ENCODE measurements around the gene SORBS1. TPM values are rescaled to one million over a fixed set of nuclear protein-coding genes. Genes with fewer than 3 reads are reported as not detected.

The SORBS1 gene
- total and polyA plus RNA-seq, 2 of the 13 experiments (the other 11 are each of a cell fraction or from before 2014, with no cell fraction given), result 16.8 to 39.8 TPM

DNA sequence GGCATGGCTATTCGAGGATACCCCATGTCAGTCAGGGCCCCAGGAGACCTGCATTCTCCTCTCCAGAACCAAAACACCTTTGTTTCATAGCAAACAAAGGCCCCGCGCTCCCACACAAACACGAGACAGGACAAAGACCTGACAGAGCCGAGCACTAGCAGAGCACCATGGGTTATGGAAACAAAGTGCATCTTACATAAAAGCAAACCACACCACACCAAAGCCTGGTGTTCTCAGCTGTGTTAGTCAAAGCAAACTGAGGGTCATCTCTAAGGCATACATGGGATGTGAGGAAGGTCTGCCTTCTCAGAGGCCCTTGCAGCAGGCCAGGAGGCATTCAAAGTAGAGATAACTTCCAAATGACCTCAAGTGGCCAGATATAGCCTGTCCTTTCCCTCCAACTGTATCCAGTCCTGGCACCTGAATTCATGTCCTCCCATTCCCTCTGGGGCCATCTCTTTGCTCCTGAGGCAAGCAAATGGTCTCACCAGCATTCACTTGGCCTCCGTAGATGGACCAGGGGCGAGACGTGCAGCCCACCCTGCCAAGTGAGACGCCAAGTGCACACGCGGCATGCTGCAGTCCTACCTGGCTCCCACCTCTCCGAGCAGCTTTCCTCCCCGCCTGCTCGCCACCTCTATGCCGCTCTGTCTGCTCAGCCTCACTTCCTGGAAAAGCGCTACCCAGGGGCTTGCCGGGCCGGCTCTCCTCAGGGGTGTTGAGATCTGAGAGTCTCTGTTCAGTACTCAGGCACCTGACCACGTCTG, 225.1 kb downstream of the SORBS1 start (continued):
- TF ChIP-seq REST (IDR thresholded peaks at IDR 0.05; ENCODE audit: borderline replicate concordance in 1 of 2, low read depth in 1 of 2, low read length in 2 of 2), result no peak
- TF ChIP-seq PATZ1 (CRISPR knock-in tag; IDR thresholded peaks at IDR 0.05), result no peak; the same call in 1 of the 2 replicates
- no peak for TF ChIP-seq KDM2A (CRISPR knock-in tag; IDR thresholded peaks at IDR 0.05; ENCODE audit: borderline replicate concordance, low read depth)
- TF ChIP-seq ZNF782 (CRISPR knock-in tag; IDR thresholded peaks at IDR 0.05; ENCODE audit: borderline replicate concordance), result no peak
- peak; percentile 38 for TF ChIP-seq ZFY (CRISPR knock-in tag; IDR thresholded peaks at IDR 0.05)
- no peak for TF ChIP-seq ZNF549 (CRISPR knock-in tag; IDR thresholded peaks at IDR 0.05)
- no peak for TF ChIP-seq ZNF234 (CRISPR knock-in tag; conservative IDR thresholded peaks at IDR 0.05)
- no peak for TF ChIP-seq ZNF614 (CRISPR knock-in tag; IDR thresholded peaks at IDR 0.05; ENCODE audit: borderline replicate concordance)
- no peak for TF ChIP-seq KDM6A (CRISPR knock-in tag; IDR thresholded peaks at IDR 0.05; ENCODE audit: low read depth)
- no peak for TF ChIP-seq MYPOP (CRISPR knock-in tag; IDR thresholded peaks at IDR 0.05)
- TF ChIP-seq ZNF333 (CRISPR knock-in tag; IDR thresholded peaks at IDR 0.05; ENCODE audit: borderline replicate concordance), result no peak
- no peak for TF ChIP-seq SIX1 (CRISPR knock-in tag; IDR thresholded peaks at IDR 0.05; ENCODE audit: borderline replicate concordance)
- no peak for TF ChIP-seq ZKSCAN5 (CRISPR knock-in tag; IDR thresholded peaks at IDR 0.05)
- TF ChIP-seq ZFP36L2 (CRISPR knock-in tag; IDR thresholded peaks at IDR 0.05), result no peak
- TF ChIP-seq ZNF24 (IDR thresholded peaks at IDR 0.05), result no peak
- TF ChIP-seq, protein P1, sequence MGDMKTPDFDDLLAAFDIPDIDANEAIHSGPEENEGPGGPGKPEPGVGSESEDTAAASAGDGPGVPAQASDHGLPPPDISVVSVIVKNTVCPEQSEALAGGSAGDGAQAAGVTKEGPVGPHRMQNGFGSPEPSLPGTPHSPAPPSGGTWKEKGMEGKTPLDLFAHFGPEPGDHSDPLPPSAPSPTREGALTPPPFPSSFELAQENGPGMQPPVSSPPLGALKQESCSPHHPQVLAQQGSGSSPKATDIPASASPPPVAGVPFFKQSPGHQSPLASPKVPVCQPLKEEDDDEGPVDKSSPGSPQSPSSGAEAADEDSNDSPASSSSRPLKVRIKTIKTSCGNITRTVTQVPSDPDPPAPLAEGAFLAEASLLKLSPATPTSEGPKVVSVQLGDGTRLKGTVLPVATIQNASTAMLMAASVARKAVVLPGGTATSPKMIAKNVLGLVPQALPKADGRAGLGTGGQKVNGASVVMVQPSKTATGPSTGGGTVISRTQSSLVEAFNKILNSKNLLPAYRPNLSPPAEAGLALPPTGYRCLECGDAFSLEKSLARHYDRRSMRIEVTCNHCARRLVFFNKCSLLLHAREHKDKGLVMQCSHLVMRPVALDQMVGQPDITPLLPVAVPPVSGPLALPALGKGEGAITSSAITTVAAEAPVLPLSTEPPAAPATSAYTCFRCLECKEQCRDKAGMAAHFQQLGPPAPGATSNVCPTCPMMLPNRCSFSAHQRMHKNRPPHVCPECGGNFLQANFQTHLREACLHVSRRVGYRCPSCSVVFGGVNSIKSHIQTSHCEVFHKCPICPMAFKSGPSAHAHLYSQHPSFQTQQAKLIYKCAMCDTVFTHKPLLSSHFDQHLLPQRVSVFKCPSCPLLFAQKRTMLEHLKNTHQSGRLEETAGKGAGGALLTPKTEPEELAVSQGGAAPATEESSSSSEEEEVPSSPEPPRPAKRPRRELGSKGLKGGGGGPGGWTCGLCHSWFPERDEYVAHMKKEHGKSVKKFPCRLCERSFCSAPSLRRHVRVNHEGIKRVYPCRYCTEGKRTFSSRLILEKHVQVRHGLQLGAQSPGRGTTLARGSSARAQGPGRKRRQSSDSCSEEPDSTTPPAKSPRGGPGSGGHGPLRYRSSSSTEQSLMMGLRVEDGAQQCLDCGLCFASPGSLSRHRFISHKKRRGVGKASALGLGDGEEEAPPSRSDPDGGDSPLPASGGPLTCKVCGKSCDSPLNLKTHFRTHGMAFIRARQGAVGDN (CRISPR knock-in tag; IDR thresholded peaks at IDR 0.05), result peak; percentile 70
- no peak for TF ChIP-seq BRD4 (CRISPR knock-in tag; IDR thresholded peaks at IDR 0.05)
- no peak for TF ChIP-seq ZNF678 (CRISPR knock-in tag; IDR thresholded peaks at IDR 0.05)
- TF ChIP-seq SOX6 (IDR thresholded peaks at IDR 0.05), result no peak
- peak; percentile 94 for TF ChIP-seq SOX6 (CRISPR knock-in tag; IDR thresholded peaks at IDR 0.05)
